ENCODE results near the gene BRINP3.
"Not testable (repeated sequence)": the region's sequence is repeated elsewhere in the genome, so short reads cannot be mapped to it uniquely, and the experiment has no call there.

BRINP3 gene

GRCh38 chr1:190175320-190175719 is 302.3 kb downstream of the BRINP3 start:
- no peak for DNase-seq

GRCh38 chr1:190172651-190173430 is 304.8 kb downstream of the BRINP3 start:
- DNase-seq = no peak

DNA sequence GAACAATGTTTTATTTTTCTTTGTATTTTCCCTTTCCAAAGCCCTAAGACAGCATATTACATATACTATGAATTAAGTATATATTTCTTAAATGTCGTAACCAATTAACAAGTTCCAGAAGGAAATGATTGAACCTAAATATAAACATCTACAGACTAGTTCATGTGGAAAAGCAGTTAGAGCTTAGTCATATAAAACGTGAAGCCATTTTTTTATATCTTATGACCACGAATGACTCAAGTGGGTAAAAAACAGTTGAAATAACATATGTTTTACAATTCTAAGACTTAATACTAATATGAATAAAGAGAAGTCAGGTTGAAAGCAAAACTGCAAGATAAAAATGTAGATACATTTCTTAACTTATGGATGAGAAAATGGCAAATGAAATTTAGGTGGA is 307.3 kb downstream of the BRINP3 start:
- DNase-seq = no peak

DNA sequence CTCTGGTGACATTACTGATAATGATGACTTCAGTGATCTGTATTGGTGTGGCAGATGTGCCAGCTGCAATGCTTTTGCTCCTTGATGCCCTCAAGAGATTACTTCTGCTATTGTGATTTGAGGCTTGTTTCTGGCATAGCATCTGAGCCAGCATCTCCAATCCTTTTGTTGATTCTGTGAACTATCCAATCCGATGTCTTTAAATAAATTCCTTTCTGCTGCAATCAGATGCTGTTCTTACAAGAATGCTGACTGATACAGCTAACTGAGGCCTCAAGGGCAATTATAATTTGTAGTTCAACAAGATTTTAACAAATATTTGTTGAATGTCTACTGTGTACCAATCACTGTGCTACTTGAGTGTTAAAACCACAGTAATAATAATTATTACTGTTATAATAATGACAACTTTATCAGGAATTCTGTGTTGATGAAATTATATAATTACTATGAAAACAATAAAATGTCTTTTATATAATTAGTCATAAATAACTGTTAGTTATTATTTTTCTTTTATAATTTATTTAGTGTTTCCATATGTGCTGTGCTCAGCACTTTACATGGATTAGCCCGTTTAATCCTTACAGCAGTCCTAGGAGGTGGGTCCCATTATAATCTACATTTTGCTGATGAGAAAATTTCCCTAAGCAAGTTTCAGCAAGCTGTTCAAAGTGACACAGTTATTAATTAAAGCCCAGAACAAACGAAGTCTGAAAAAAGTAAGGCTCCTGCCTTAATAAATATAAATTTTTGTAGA is 308.2 kb downstream of the BRINP3 start:
- DNase-seq = no peak

- no peak for DNase-seq
These were observed 308.8 kb downstream of the BRINP3 start for GRCh38 chr1:190168893-190169280.

- DNase-seq = no peak
These were observed 309.4 kb downstream of the BRINP3 start for GRCh38 chr1:190168116-190168892.

DNA sequence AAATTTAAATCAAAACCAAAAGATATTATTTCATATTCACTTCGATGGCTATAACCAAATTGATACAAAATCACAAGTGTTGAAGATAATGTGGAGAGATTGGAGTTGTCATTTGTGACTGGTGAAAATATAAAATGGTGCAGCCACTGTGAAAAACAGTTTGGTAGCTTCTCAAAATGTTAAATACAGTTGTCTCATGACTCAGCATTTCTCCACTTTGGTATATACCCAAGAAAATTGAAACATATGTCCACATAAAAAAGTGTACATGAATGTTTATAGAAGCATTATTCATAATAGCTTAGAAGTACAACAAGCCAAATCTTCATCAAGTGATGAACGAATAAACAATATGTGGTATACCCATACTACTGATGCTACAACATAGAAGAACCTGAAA is 318.5 kb downstream of the BRINP3 start:
- no peak for DNase-seq

GRCh38 chr1:190154744-190155143 is 322.9 kb downstream of the BRINP3 start:
- DNase-seq = no peak

DNA sequence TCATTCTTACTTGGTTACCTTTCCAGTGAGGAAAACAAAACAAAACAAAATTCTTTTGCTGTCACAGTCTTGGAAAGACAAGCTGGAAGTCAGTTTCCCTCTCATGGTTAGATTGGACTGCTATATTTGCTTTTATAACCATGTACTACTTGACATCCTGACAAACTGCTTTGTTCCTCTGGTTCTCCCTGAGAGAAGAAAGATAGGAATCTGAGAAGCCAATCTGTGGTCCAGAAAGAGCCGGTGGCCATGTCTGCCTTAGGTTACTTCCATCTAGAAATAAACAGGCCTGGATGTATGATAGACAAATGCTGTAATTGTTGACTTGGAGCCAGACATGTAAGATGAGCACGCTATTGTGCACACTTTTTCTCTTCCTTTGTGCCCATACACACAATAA is 330.0 kb downstream of the BRINP3 start:
- DNase-seq = no peak

DNA sequence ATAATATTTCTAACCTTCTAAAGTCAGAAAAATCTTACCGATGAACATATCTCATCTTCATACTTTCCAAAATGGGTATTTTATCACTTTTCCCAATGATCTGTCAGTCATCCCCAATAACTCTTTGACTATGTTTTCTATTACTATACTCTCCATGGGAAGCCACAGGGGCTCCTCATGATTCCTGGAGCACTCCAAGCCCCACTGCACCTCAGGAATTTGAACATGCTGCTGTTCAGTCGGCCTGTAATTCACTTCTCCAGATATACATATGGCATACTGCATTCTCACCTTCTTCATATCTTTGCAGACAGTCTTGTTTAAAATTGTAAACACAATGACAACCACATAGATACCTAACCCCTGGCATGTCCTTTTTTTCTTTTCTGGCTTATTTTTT is 333.0 kb downstream of the BRINP3 start:
- DNase-seq = no peak

DNA sequence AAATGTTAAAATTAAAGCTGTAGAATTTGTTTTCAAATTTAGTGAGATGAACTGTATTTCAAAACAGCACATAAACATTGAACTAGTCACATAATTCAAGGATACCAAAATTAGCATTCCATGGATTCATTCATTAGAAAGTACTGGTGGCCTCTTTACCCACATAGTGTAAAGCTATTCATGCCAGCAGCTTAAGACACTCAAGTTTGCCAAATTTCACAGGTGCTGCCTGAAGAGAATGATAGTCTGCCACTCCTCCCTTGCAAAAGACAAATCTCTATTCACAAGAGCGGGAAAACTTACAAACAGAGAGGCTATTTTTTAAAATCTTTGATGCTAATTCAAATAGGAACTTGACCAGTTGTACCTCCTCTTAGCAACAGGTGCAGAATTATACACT is 337.0 kb downstream of the BRINP3 start:
- DNase-seq = no peak

GRCh38 chr1:190138702-190139101 is 339.0 kb downstream of the BRINP3 start:
- no peak for DNase-seq

- DNase-seq = no peak
These were observed 339.4 kb downstream of the BRINP3 start for GRCh38 chr1:190138266-190138665.

DNA sequence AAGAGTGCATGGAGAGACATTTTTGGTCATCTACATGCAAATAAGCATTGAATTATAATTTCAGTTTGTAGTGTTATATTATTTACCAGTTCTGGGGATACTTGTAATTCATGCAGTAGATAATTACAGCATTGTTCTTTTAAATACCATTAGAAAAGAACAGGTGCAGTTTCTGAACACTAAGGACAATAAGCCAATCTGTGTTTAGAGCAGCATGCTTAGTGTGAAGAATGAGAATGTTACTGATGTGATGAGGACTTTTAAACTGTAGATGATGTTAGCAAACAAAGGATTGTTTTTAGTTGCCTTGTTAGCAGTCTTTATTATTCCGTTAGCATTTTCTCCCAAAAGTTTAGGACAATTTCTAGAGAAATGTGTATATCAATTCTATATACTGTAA is 348.3 kb downstream of the BRINP3 start:
- no peak for DNase-seq

- no peak for DNase-seq
These were observed 350.9 kb downstream of the BRINP3 start for GRCh38 chr1:190126728-190127127.

DNA sequence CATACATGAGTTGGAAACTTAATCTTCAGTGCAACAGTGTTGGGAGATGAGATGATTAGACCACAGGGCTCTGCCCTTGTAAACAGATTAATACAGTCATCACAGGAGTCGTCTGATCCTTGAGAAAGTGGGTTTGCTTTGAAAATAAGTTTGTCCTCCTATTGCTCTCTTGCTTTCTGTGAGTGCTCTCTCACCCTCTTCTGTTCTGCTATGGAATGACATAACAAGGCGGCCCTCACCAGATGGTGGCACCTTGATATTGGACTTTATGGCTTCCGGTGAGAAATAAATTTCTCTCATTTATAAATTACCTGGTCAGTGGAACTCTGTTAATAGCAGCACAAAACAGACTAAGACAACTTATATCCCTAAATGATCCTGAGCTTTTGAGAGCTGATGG is 353.6 kb downstream of the BRINP3 start:
- no peak for DNase-seq

DNA sequence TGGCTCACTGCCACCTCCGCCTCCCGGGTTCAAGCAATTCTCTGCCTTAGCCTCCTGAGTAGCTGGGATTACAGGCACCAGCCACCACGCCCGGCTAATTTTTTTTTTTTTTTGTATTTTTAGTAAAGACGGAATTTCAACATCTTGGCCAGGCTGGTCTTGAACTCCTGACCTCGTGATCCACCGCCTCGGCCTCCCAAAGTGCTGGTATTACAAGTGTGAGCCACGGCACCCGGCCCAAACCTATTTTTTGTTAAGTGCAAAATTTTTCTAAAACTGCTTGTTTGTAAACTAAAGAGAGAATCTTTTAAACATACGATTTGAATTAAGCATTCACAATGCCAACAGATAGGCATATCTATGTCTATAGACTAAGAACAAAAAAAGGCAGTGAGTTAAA is 357.1 kb downstream of the BRINP3 start:
- not testable (repeated sequence) for DNase-seq

GRCh38 chr1:190119683-190120082 is 358.0 kb downstream of the BRINP3 start:
- peak; percentile 8 for DNase-seq

DNA sequence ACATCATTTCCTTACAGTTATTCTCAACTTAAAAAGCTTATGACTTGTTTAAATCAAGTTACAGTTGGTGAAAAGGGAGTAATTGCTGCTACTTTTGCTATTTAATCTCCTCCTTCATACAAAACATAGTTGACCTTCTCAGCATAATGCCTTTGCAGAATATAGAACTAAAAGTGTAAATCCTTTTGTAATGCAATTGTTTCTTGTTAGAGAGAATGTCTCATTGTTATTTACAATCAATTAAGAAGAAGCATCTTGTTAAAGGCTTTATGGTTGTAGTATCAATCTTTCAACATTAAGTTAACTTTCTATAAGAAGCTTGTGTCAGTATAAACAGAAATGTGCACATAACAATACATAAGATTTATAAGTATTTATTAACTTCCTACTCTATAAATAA is 360.7 kb downstream of the BRINP3 start:
- DNase-seq = no peak

GRCh38 chr1:190104961-190105360 is 372.7 kb downstream of the BRINP3 start:
- DNase-seq = no peak

DNA sequence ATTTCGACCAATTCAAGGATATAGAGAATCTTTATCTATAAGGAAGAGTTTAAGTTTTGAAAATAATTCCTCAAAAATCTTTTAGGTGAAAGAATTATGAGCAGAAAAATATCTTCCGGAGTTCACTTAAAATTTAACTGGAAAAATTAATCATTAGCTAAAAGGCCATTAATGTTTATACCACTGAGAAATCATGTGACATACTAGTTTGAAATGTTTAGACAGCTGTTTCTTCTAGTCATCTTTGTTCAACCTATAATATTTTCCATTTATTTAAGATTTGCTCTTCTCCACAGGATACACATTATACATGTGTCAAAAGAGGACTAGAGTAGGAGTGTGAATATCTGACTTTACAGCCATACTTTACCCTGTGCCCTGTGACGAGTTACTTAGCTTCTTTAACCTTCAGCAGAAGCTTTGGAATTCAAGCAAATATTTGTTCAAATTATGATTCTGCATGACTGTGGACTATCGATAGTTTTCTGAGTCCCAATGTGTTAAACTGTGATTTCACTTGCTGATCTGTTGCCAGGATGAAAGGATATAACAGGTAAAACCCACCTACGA is 374.8 kb downstream of the BRINP3 start:
- no peak for DNase-seq

GRCh38 chr1:190101756-190102155 is 375.9 kb downstream of the BRINP3 start:
- no peak for DNase-seq

DNA sequence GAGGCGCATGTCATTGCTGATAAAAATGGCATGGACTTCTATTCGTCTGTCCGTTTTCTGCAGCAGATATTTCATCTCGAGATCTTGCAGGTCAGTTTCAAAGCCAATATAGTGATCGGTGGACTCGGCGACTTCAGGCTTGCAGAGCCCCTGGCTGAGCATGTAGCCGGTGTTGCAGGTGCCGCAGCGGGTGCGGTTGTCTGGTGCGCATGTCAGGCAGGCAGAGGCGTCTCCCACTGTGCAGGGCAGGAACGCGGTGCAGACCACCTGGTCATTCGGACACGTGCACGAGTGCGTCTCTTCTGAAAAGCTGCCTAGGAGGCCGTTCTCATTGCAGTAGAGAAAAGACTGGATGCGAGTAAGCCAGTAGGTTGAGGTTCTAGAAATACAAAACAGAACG is 378.9 kb downstream of the BRINP3 start:
- DNase-seq = no peak

All from NCI-H2227 treated with DMSO at 0.1 percent for 48 hours (cell line).